Activated CD4-positive, alpha-beta T cell treated with anti-CD3 and anti-CD28 coated beads, Interleukin-2, amount 10 ng/mL, durations not matched to agents 7 days and 5 days (primary cell): ENCODE measurements around the gene KCNH2. TPM values are rescaled to one million over a fixed set of nuclear protein-coding genes. Genes with fewer than 3 reads are reported as not detected.
A peak's percentile ranks its signal among the peaks of the same experiment; 100 is the strongest.

Experiments
- CTCF ChIA-PET: fragments of 350-600 bp; sonication (Branson Sonifier 250); formaldehyde crosslinking; loops from one replicate; lab custom pipeline; 2021; ENCODE audit warnings: antibody characterized with exemption; lab: Charles Lee
- POLR2A ChIA-PET: fragments of 350-600 bp; sonication (Branson Sonifier 250); formaldehyde crosslinking; loops from one replicate; lab custom pipeline; 2021; ENCODE audit warnings: antibody characterized with exemption; lab: Charles Lee
- DNase-seq: peaks from one replicate; pipeline ENCODE4 v3.0.0-alpha.2; 2020
- H3K27ac Mint-ChIP-seq: one replicate; pipeline ENCODE4 v1.8.0; 2021; ENCODE audit warnings: mild to moderate bottlenecking, moderate library complexity, mixed read lengths
- H3K27me3 Mint-ChIP-seq: one replicate; pipeline ENCODE4 v1.8.0; 2021; ENCODE audit warnings: mixed read lengths
- H3K36me3 Mint-ChIP-seq: one replicate; pipeline ENCODE4 v1.8.0; 2021; ENCODE audit warnings: low read depth, mixed read lengths
- H3K4me1 Mint-ChIP-seq: one replicate; pipeline ENCODE4 v1.8.0; 2021; ENCODE audit warnings: mixed read lengths
- H3K4me3 Mint-ChIP-seq: one replicate; pipeline ENCODE4 v1.8.0; 2021; ENCODE audit warnings: mild to moderate bottlenecking, moderate library complexity, mixed read lengths
- H3K9me3 Mint-ChIP-seq: one replicate; pipeline ENCODE4 v1.8.0; 2021; ENCODE audit warnings: mixed read lengths
- total RNA-seq, 2 experiments: library from RNA; stranded (reverse); gene quantifications; one replicate each; pipeline ENCODE4 v1.2.3, GENCODE V29; 2021

Gene KCNH2
- total RNA-seq, 2 experiments from 2014 or later = 0.27 to 0.30 TPM

DNA sequence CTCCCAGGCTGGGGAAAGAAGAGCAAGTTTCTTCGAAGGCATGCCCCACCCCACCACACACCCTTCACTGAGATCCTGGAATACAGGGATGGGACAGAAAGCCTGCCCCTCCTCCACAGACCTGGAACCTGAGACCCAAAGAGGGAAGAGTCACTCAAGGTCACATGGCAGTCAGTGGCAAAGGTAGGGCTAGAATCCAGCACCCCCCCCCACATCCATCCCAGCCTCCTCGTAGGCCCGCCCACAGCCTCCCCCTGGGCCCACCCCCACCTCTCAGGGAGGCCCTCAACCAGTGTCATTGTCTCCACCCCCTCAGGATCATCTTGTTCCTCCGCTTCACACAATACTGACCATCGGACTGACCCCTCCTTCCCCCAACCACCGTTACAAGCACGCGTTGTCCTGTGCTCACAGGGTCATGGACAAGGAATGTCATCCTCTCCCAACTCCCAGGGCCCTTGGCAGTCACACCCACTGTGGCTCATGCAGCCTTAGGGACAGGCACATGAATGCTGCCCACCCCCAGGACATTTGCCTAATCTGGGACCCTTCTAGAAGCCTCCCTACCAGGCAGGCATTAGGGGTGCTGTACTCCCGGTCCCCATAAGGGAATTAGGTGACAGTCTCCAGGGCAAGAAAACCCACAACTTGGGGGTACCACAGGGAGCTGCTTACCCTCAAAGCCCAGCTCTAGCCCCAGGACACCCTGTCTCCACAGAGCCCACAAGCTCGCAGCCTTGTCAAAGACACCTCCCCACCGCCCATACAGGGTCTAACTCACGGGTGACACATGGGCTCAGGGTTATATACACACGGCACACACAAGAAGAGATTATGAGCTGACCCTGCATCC is 1.4 kb downstream of the KCNH2 start:
- H3K36me3 Mint-ChIP-seq = no peaks in the 10 kb centered on the region
- H3K9me3 Mint-ChIP-seq = no peaks in the 10 kb centered on the region
- ChIA-PET POLR2A (no interaction called here), CTCF (interaction anchor here (1.0 to 2.5 kb wide), 6 partner anchors 8 to 135 kb away, joined by 3 to 7 read pairs (median 4); no protein-coding TSS in a partner anchor)
- DNase-seq = no peak
- H3K27ac Mint-ChIP-seq = peak overlapping the region; percentile 9
- peaks cover 47% of the 10 kb centered on the region for H3K27me3 Mint-ChIP-seq
- H3K4me3 Mint-ChIP-seq = peak overlapping the region; percentile 67
- peaks cover 42% of the 10 kb centered on the region for H3K4me1 Mint-ChIP-seq

DNA sequence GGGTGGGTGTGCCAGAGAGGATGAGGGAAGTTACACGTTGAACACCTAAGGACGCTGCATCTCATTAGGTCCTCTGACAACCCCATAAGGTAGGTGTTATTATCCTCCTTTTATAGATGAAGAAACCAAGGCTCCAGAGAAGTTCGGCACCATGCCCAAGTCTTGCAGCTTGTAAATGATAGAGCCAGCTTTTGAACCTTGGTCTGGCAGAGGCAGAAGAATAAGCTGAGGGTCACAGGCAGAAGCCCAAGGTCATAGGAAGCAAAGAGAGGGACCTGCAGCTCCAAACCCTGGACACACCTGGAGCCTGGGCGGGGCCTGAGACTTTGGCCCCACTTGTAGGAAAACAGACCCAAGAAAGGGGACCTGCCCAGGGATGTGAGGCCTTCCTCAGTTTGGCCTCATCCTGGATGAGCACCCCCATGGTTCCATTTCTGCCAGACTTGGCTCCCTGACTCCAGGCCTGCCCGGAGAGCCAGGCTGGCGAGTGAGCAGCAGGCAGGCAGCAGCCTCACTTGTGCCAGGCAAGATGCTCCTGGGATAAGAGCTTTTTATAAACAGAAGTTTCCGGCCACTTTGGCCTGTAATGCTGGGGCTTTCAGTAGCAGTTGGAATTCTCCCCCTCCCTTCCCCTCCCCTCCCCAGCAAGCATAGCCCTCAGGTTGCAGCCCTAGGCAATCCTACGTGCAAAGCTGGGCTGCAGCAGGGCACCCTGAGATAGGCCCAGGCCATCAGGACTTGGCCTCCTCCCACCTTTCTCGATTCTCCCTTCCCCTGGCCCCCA is 2.4 kb downstream of the KCNH2 start:
- Mint-ChIP-seq H3K27me3 (peaks cover 37% of the 10 kb centered on the region), H3K9me3 (no peaks in the 10 kb centered on the region), H3K36me3 (no peaks in the 10 kb centered on the region), H3K4me3 (peak overlapping the region; percentile 73), H3K27ac (peak overlapping the region; percentile 54), H3K4me1 (peaks cover 42% of the 10 kb centered on the region)
- ChIA-PET POLR2A (interaction anchor here (0.7 kb wide), 1 partner anchor 10 kb away, joined by 3 read pairs; no protein-coding TSS in a partner anchor), CTCF (interaction anchor here (0.6 to 2.5 kb wide), 8 partner anchors 9 to 209 kb away, joined by 3 to 7 read pairs (median 4); no protein-coding TSS in a partner anchor)
- DNase-seq = no peak

DNA sequence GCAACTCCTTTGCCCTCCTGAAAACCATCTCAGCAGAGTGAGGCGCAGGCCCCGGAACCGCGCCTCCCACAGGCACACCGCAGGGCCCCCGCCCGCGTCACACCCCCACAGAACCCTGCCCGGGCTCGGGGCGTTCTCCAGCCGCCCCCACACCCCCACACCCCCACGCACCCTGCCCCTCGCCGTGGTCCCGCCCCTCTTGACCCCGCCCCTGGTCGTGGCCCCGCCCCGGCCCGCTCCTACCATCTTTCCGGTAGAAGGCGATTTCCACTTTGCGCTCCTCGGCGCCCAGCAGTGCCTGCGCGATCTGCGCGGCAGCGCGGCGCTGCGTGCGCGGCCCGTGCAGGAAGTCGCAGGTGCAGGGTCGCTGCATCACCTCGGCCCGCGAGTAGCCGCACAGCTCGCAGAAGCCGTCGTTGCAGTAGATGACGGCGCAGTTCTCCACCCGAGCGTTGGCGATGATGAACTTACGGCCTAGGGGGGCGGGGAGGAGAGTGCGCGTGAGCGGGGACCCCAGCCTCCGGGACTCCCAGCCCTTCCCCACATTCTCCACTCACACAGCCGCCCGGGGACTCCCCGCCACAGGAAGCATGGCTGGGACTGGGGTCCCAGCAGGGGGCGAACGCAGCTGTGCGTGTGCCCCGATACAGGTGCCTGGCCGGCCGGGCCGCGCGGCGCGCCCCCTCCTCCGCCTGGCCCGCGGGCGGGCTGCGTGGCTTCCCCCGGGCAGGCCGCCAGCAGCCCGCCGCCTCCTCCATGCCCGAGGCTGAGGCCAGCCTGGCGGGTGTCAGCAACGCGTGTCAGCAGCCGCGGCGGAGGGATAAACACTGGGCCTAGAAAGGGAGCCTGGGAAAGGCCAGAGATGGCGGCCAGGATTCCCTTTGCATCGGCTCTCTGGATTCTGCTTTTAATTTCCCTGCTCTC is 3.4 kb downstream of the KCNH2 start:
- Mint-ChIP-seq H3K27me3 (peaks cover 28% of the 10 kb centered on the region), H3K36me3 (no peaks in the 10 kb centered on the region)
- CTCF ChIA-PET = interaction anchor here (0.6 to 1.8 kb wide), 5 partner anchors 10 to 978 kb away, joined by 3 to 7 read pairs (median 4); no protein-coding TSS in a partner anchor

DNA sequence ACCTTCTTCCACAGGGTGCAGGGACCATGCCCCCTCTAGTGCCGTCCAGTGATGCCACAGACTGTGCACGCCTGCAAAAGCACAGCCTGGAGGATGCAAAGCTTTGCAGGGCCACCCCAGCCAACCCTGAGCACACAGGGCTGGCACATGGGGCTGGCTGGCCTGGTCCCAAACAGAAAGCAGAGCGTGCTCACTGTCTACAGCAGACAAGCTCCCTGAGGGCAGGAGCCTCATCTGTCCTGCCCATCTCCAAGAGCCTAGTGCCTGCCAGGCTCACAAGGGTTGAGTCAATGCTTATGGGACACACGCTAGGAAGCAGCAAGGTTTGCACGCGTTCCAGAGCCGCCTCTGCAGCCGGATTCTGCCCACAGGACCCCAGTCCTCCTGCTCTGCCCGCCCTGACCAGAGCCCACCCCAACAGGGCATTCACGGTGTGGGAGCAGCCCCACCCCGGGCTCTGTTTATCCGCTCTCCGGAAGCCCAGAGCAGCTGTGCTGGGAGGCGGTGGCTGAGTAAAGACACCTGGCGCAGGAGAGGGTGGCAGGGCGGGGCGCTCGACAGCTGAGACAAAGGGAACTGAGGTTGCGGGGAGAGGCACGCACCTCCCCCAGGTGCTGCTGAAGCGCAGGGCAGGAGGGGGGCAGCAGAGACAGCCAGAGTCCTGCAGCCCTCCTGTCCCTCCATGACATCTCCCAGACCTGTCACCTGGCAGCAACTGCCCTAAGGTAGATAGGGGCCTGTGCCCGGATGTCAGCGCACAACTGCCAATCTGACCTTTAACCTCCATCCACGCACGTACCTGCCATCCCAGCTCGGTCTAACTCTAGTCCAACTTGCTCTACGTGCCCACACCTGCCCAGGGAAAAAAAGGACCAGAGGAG is 4.3 kb downstream of the KCNH2 start:
- no peaks in the 10 kb centered on the region for H3K9me3 Mint-ChIP-seq
- H3K4me1 Mint-ChIP-seq = peaks cover 40% of the 10 kb centered on the region
- peak overlapping the region; percentile 79 for H3K4me3 Mint-ChIP-seq
- H3K27ac Mint-ChIP-seq = peak overlapping the region; percentile 88
- H3K36me3 Mint-ChIP-seq = no peaks in the 10 kb centered on the region
- peaks cover 22% of the 10 kb centered on the region for H3K27me3 Mint-ChIP-seq
- POLR2A ChIA-PET = no interaction called here
- DNase-seq = peak; percentile 33
- CTCF ChIA-PET = interaction anchor here (0.6 to 1.8 kb wide), 4 partner anchors 12 to 979 kb away, joined by 3 to 5 read pairs (median 4); no protein-coding TSS in a partner anchor

More for the DNA sequence above, 3.4 kb downstream of the KCNH2 start:
- POLR2A ChIA-PET = interaction anchor here (0.7 kb wide), 1 partner anchor 11 kb away, joined by 3 read pairs; no protein-coding TSS in a partner anchor
- Mint-ChIP-seq H3K4me3 (peak overlapping the region; percentile 79), H3K4me1 (peaks cover 42% of the 10 kb centered on the region), H3K9me3 (no peaks in the 10 kb centered on the region), H3K27ac (peak overlapping the region; percentile 88)
- DNase-seq = peak; percentile 80

DNA sequence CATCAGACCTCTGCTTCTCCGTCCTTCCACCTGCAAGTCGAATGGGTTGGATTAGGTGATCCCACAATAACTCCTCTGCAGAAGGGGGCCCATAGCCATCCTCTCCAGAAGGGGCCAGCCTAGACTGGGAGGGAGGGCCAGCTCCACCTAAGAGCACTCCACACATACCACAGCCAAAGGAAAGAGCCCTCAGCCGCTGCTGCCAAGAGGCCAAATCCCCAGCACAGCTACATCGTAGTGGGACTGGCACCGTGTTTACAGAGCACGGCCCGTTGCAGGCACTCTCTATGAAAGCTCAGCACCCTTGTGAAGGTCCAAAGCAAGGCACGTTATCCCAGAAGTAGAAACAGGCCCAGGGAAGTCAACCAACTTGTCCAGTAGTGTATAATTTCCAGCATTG is 5.4 kb downstream of the KCNH2 start:
- POLR2A ChIA-PET = no interaction called here
- no peak overlapping the region for H3K27ac Mint-ChIP-seq
- H3K9me3 Mint-ChIP-seq = no peaks in the 10 kb centered on the region
- CTCF ChIA-PET = interaction anchor here (1.3 kb wide), 1 partner anchor 38 kb away, joined by 3 read pairs; no protein-coding TSS in a partner anchor
- peaks cover 16% of the 10 kb centered on the region for H3K27me3 Mint-ChIP-seq
- no peaks in the 10 kb centered on the region for H3K36me3 Mint-ChIP-seq
- H3K4me3 Mint-ChIP-seq = no peak overlapping the region
- no peak for DNase-seq
- peaks cover 37% of the 10 kb centered on the region for H3K4me1 Mint-ChIP-seq

DNA sequence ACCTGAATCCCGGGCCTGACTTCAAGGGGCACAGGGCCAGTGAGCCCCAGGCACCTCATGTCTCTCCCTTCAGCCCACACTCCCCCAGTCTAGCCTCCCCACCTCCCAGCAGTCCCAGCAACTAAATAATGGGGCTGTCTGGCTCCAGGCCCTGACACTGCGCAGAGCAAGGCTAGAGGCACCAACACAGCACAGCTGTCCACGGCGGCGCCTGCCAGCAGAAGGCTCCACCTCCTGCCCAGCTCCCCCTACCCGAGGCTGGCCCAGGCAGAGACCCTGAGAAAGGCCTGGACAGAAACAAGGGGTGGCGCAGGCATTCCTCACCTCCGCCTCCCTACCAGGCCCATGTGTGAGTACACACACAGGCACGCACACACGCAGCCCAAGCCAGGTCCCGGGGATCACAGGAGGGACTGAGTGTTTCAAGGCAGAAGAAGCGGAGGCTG is 6.1 kb downstream of the KCNH2 start:
- Mint-ChIP-seq H3K9me3 (no peaks in the 10 kb centered on the region), H3K4me3 (no peak overlapping the region), H3K36me3 (no peaks in the 10 kb centered on the region), H3K4me1 (peaks cover 32% of the 10 kb centered on the region), H3K27me3 (peaks cover 12% of the 10 kb centered on the region), H3K27ac (no peak overlapping the region)
- CTCF ChIA-PET = no interaction called here
- no peak for DNase-seq
- POLR2A ChIA-PET = no interaction called here

DNA sequence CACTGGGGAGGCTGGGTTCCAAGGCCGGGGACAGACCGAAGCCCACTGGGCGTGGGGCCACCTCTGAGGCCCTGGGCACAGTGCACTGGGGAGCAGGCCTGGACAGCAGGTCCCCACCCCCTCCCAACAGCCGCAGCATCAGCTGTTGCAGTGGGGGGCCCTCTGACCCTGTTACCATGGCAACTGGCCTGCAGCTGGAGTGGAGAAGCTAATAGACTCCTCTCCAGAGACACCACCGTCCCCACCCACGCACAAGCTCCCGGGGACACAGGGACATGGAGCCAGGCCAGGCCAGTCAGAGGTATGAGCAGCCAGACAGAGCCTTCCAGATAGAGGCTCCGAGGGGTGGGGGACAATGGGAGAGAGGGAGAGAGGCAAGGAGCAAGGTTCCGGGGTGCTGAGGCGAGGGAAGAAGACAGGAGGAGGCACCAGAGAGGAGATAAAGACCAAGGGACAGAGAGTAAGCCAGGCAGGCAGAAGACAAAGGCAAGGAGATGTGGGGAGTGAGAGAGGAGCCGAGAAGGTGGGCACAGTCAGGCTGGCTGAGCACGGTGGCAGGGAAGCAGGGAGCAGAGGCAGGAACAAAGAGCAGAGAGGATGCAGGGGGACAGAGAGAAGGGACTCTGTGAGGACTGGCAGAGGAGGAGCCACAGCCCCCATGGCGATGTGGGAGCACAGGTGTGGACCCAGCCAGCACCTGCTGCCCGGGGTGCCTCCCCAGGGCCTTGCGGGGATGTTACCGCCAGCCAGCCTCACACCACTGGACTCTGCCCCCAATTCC is 6.7 kb downstream of the KCNH2 start:
- ChIA-PET CTCF (interaction anchor here (1.1 to 1.6 kb wide), 2 partner anchors 9 to 153 kb away, joined by 3 to 4 read pairs; no protein-coding TSS in a partner anchor), POLR2A (no interaction called here)
- H3K27ac Mint-ChIP-seq = no peak overlapping the region
- H3K4me1 Mint-ChIP-seq = peaks cover 28% of the 10 kb centered on the region
- no peaks in the 10 kb centered on the region for H3K9me3 Mint-ChIP-seq
- H3K36me3 Mint-ChIP-seq = no peaks in the 10 kb centered on the region
- DNase-seq = no peak
- H3K4me3 Mint-ChIP-seq = no peak overlapping the region
- H3K27me3 Mint-ChIP-seq = peaks cover 10% of the 10 kb centered on the region

DNA sequence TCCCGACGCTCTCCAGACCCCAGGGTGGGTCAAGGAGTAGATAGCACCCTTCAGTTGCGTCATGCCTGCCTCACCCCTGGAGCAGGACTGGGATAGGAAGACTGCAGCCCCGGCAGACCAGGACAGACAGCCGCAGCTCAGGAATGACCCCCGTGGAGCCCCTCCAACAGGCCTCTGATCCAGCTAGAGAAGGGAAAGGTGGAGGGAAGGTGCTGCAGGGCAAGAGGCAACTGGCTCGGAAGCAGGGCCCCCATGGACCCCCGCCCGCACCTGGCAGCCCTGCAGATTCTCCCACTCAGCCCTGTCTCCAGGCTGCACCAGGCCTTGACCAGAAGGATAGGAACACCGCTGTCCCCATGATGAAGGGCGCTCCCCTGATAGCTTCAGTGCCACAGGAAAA is 7.7 kb downstream of the KCNH2 start:
- peaks cover 8% of the 10 kb centered on the region for H3K27me3 Mint-ChIP-seq
- no peak for DNase-seq
- CTCF ChIA-PET = interaction anchor here (1.1 to 1.6 kb wide), 2 partner anchors 10 to 154 kb away, joined by 3 to 4 read pairs; no protein-coding TSS in a partner anchor
- POLR2A ChIA-PET = no interaction called here
- H3K4me3 Mint-ChIP-seq = no peak overlapping the region
- no peaks in the 10 kb centered on the region for H3K36me3 Mint-ChIP-seq
- peaks cover 26% of the 10 kb centered on the region for H3K4me1 Mint-ChIP-seq
- H3K27ac Mint-ChIP-seq = no peak overlapping the region
- H3K9me3 Mint-ChIP-seq = no peaks in the 10 kb centered on the region

DNA sequence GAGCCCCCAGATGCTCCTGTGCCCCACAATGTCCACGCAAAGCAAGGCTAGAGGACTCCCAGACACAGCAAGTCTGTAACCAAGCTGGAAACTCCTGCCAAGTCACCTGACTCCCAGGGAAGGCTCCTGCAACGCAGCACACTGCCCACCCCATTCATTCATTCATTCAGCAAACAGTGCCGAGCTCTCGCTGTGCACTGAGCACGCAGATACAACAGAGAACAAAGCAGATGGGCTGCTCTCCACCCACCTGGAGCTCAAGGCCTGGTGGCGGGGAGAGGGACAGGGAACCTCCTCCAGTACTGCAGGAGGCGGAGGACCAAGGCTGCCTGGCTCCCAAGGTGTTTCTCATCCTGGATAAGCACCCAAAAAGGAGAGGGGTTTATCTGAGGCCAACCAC is 8.6 kb downstream of the KCNH2 start:
- H3K9me3 Mint-ChIP-seq = no peaks in the 10 kb centered on the region
- H3K36me3 Mint-ChIP-seq = no peaks in the 10 kb centered on the region
- no peak overlapping the region for H3K27ac Mint-ChIP-seq
- no peak for DNase-seq
- H3K4me3 Mint-ChIP-seq = no peak overlapping the region
- peaks cover 8% of the 10 kb centered on the region for H3K27me3 Mint-ChIP-seq
- CTCF ChIA-PET = interaction anchor here (1.0 to 1.4 kb wide), 4 partner anchors 16 to 49 kb away, joined by 3 read pairs; no protein-coding TSS in a partner anchor
- POLR2A ChIA-PET = no interaction called here
- peaks cover 21% of the 10 kb centered on the region for H3K4me1 Mint-ChIP-seq

DNA sequence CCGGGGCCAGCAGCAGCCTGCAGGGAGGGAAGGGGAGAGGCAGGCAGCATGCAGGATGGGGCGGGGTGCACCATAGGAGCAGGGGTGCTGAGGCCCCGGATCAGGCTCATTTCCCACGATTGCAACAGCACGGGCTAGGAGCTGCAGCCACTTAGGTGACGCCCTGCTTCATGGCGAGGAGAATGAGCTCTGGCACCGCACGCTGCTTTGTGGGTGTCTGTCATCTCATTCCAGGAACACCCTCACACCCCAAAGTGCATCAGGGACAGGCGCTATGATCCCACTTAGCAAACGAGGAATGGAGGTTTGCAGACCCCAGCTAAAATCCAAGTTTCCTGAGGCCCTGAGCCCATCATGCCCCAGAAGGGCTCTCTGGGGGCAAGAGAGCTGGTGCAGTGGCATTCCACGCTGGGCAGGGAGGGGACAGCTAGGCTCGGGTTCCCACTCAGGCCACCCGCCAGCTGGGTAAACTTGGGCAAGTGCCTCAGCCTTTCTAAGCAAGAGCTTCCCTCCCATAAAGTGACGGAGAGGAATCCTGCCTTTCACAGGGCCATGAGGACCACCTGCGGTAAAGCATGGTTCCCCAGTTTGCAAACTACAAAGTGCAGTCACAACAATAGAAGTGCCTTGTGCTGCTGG is 9.3 kb downstream of the KCNH2 start:
- POLR2A ChIA-PET = no interaction called here
- DNase-seq = no peak
- Mint-ChIP-seq H3K36me3 (no peaks in the 10 kb centered on the region), H3K27me3 (peaks cover 8% of the 10 kb centered on the region), H3K4me1 (peaks cover 15% of the 10 kb centered on the region), H3K27ac (no peak overlapping the region), H3K4me3 (no peak overlapping the region), H3K9me3 (no peaks in the 10 kb centered on the region)
- CTCF ChIA-PET = interaction anchor here (1.0 to 1.4 kb wide), 4 partner anchors 15 to 49 kb away, joined by 3 read pairs; no protein-coding TSS in a partner anchor
